Natural killer cell treated with Interleukin-12 subunit alpha and Interleukin-12 subunit beta and Interleukin-15 and Interleukin-18, amount 100 ng/mL, for 72 hours (primary cell): ENCODE measurements around the gene GRAP. TPM values are rescaled to one million over a fixed set of nuclear protein-coding genes. Genes with fewer than 3 reads are reported as not detected.
A peak's percentile ranks its signal among the peaks of the same experiment; 100 is the strongest.

ENCODE experiments used
- ATAC-seq, 2 donors: fragments of 150-1000 bp; cut with Tn5 transposase in 1 of 2; sonication (Bioruptor Pico), chemical (Tn5 transposase) in 1 of 2; 2 replicates each; pipeline ENCODE4 v1.10.0; 2021
- DNase-seq: peaks from one replicate; pipeline ENCODE4 v3.0.0; 2022; ENCODE audit warnings: low spot score
- H3K27ac Mint-ChIP-seq, 2 donors: 1 replicate in 1 of 2; 2 replicates in 1 of 2; pipeline ENCODE4 v1.8.0; 2022; ENCODE audit warnings: mixed read lengths in 2 of 2, mild to moderate bottlenecking in 1 of 2, moderate library complexity in 1 of 2
- H3K27me3 Mint-ChIP-seq, 2 donors: 1 replicate in 1 of 2; 2 replicates in 1 of 2; pipeline ENCODE4 v1.8.0; 2022; ENCODE audit warnings: mixed read lengths in 2 of 2
- H3K36me3 Mint-ChIP-seq: one replicate; pipeline ENCODE4 v1.8.0; 2022; ENCODE audit warnings: mixed read lengths
- H3K4me1 Mint-ChIP-seq, 2 donors: 1 replicate in 1 of 2; 2 replicates in 1 of 2; pipeline ENCODE4 v1.8.0; 2022; ENCODE audit warnings: low read depth in 2 of 2, mixed read lengths in 2 of 2, mild to moderate bottlenecking in 1 of 2
- H3K4me3 Mint-ChIP-seq: one replicate; pipeline ENCODE4 v1.8.0; 2022; ENCODE audit warnings: mixed read lengths
- H3K9me3 Mint-ChIP-seq: 2 replicates; pipeline ENCODE4 v1.8.0; 2022; ENCODE audit warnings: mixed read lengths
- total RNA-seq, 2 donors: library from RNA; stranded (reverse); gene quantifications; one replicate each; pipeline ENCODE4 v1.2.3, GENCODE V29; 2022

Gene GRAP
- total RNA-seq, 2 donors from 2014 or later: 8.2 to 15.9 TPM

GRCh38 chr17:18996458-18996857 is 50.3 kb downstream of the GRAP start:
- no peak overlapping the region for H3K27ac Mint-ChIP-seq
- DNase-seq (no peak), ATAC-seq (no peak)

DNA sequence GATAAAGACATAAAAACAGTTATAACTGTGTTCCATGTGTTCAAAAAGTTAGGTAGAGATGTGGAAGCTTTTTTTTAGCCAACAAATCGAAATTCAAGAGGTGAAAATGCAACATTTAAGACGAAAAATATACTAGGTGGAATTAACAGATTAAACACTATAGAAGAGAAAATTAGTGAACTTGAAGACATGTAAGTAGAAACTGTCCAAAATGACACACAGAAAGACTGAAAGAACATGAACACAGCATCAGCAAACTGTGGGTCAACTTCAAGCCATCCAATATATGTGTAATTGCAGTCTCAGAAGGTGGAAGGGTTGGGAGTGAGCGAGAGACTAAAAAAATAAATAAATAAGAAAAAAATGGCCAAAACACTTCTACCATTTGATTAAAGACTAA is 51.5 kb downstream of the GRAP start:
- H3K4me1 Mint-ChIP-seq: peaks cover 18 to 20% of the 10 kb centered on the region in 2 donors
- ATAC-seq (no peak), DNase-seq (no peak)
- no peaks in the 10 kb centered on the region for H3K9me3 Mint-ChIP-seq
- peaks cover 0 to 4% of the 10 kb centered on the region in 2 donors for H3K27me3 Mint-ChIP-seq
- H3K4me3 Mint-ChIP-seq: no peak overlapping the region
- H3K36me3 Mint-ChIP-seq: peaks cover 13% of the 10 kb centered on the region
- H3K27ac Mint-ChIP-seq: no peak overlapping the region

More at GRCh38 chr17:18996458-18996857, 50.3 kb downstream of the GRAP start:
- Mint-ChIP-seq H3K4me3 (no peak overlapping the region), H3K4me1 (peaks cover 18 to 20% of the 10 kb centered on the region in 2 donors), H3K27me3 (peaks cover 0 to 4% of the 10 kb centered on the region in 2 donors), H3K9me3 (no peaks in the 10 kb centered on the region), H3K36me3 (peaks cover 13% of the 10 kb centered on the region)

DNA sequence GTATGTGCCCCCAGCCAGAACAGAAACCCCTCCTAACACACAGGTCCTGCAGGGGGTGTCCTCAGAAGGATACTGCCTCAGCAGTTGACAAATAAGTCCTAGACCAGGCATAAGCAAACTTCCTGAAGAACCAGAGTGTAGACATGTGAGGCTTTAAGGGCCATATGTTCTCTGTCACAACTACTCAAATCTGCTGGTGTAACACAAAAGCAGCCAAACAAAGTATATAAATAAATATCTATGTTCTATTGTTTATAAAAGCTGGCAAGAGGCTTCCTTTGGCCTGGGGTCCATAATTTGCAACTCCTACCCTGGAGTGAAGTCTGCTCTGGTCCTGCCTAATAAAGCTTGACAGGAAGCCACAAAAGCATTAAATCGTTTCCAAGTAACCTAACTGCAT is 52.1 kb downstream of the GRAP start:
- H3K9me3 Mint-ChIP-seq: no peaks in the 10 kb centered on the region
- ATAC-seq (no peak), DNase-seq (no peak)
- H3K27ac Mint-ChIP-seq: no peak overlapping the region
- peaks cover 13% of the 10 kb centered on the region for H3K36me3 Mint-ChIP-seq
- peaks cover 0 to 4% of the 10 kb centered on the region in 2 donors for H3K27me3 Mint-ChIP-seq
- no peak overlapping the region for H3K4me3 Mint-ChIP-seq
- peaks cover 18 to 20% of the 10 kb centered on the region in 2 donors for H3K4me1 Mint-ChIP-seq

DNA sequence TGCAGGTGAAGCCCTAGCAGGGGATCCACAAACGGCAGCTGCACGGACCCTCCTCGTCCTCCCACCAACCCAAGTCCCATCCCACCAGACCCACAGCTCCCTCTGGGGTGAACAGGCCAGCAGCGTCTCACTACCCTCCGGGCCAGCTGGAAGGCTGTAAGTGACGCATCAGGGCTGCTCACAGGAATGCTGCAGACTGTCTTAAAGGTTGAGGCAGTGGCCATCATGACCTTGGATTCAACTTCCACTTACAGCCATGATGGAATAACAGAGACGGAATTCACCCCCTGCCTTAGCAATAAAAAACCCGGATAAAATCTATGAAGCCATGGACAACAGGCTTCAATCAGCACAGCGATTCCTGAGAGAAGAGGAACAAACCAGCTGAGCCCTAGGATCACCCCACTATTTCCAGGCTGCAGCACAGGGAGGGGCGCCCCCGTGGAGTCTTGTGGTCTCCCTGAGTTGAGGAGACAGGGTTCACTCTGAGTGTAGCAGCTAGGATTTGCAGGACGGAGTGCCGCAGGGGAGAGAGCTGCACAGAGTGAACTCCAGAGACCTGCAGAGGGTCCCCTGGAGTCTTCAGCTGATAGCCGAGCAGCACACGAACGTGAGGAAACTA is 52.7 kb downstream of the GRAP start:
- Mint-ChIP-seq H3K4me1 (peaks cover 18 to 20% of the 10 kb centered on the region in 2 donors), H3K4me3 (peak overlapping the region; percentile 69), H3K9me3 (no peaks in the 10 kb centered on the region), H3K27me3 (peaks cover 0 to 4% of the 10 kb centered on the region in 2 donors), H3K36me3 (peaks cover 13% of the 10 kb centered on the region), H3K27ac (no peak overlapping the region)
- DNase-seq: no peak
- ATAC-seq: no peak

DNA sequence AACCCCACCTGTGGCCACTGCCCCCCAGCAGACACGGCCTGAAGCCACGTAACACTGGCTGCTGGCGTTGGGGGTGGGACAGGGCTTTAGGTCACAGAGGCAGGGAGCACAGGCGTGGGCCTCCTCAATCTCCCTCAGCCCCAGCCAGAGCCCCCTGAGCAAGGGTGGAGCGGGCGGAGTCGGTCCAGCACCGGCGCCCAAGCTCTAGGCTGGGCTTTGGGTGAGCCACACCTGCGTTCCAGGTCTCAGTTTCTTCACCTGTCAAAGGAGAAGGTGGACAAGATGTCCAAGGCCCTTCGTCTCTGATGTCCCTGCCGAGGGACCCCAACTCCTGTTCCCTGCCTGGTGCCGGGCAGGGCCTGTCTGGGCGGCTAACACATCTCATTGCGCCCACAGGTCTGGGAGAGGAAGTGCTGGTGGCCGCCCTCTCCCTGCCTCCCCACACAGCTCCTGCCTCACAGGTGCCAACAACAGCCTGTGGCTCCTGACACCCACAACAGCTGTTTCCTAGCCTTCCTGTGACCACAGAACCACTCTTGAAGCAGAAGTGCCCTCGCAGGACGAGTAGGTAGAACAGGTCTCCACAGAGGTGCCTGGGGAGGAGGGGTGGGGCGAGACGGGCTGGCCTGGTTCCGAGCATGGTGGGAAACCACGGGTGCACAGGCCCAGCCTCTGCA is 54.2 kb downstream of the GRAP start:
- ATAC-seq (peak; percentile 40 to 62), DNase-seq (no peak)
- Mint-ChIP-seq H3K27ac (no peak overlapping the region), H3K36me3 (peaks cover 13% of the 10 kb centered on the region), H3K4me3 (peak overlapping the region; percentile 69), H3K4me1 (peaks cover 18 to 20% of the 10 kb centered on the region in 2 donors), H3K9me3 (no peaks in the 10 kb centered on the region), H3K27me3 (peaks cover 0 to 4% of the 10 kb centered on the region in 2 donors)

DNA sequence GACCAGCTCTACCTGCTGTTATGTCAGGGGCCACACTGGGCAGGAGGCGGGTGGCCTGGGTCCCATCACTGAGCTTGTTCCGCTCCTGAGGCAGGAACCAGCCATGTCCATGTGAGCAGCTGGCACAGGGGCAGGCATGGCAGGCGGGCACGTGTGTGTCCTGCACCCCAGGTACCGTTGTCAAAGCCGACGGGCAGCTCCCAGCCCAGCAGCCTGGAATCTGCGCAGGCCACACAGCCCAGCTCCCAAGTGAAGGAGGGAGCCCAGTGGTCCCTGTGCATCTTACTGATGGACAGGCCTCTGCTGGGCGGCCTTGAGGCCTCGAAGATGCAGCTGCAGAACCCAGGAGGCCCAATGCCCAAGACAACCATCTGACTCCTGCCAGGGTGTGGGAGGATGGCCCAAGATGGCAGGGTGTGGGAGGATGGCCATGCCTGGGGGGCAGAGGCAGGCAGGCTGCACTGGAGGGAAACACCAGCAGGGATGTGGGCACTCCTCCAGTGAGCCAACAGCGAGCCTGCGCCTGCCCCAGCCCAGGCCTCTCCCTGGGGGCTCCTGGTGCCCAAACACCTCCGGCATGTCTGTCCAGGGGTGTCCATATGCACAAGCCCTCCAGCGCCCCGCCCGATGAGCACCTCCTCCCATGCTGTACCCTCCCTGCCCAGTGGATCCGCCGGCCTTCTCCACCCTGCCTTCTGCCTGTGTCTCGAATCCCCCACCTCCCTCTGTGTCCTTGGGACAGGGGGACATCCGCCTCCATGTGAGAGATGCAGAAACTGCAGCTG is 55.0 kb downstream of the GRAP start:
- ATAC-seq: no peak
- Mint-ChIP-seq H3K36me3 (peaks cover 13% of the 10 kb centered on the region), H3K27me3 (peaks cover 0 to 4% of the 10 kb centered on the region in 2 donors), H3K27ac (no peak overlapping the region), H3K9me3 (no peaks in the 10 kb centered on the region), H3K4me1 (peaks cover 18 to 20% of the 10 kb centered on the region in 2 donors), H3K4me3 (no peak overlapping the region)
- no peak for DNase-seq

- H3K9me3 Mint-ChIP-seq: no peaks in the 10 kb centered on the region
- ATAC-seq (no peak), DNase-seq (no peak)
- peaks cover 18 to 20% of the 10 kb centered on the region in 2 donors for H3K4me1 Mint-ChIP-seq
- peaks cover 6% of the 10 kb centered on the region for H3K36me3 Mint-ChIP-seq
- peak overlapping the region in 1 of 2 donors; percentile 15 for H3K27ac Mint-ChIP-seq
- H3K27me3 Mint-ChIP-seq: peaks cover 0 to 4% of the 10 kb centered on the region in 2 donors
- no peak overlapping the region for H3K4me3 Mint-ChIP-seq
Observed at GRCh38 chr17:18990331-18990730, 56.4 kb downstream of the GRAP start.

DNA sequence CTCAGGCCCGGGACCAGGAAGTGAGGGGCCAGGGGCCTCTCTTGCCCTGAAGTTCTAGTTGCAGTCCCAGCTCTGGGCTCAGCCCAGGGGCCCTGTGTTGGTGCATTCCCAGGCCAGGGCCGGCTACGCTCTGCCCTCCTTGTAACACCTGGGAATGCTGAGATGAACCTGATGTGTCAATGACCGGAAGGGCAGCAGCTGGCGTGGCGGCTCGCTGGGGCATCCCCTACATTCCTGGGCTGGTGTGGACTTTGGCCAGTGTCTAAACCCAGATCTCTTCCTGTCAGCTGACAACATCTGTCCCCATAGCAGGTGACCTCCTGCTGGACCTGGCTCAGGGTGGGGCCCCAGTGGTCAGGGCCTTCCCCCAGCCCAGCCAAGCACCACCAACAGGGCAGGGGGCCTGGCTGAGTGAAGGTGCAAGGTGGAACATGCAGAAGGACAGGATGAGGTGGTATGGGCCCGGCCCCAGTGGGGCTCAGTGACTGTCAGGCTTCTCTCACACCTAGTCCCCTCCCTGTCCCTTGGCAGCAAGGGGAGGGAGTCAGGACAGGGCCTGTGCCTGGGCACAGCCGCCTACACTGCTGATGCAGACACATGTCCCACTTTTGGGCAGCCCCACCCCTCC is 58.1 kb downstream of the GRAP start:
- ATAC-seq (no peak), DNase-seq (no peak)
- peaks cover 13 to 15% of the 10 kb centered on the region in 2 donors for H3K4me1 Mint-ChIP-seq
- no peak overlapping the region for H3K27ac Mint-ChIP-seq
- no peaks in the 10 kb centered on the region for H3K9me3 Mint-ChIP-seq
- no peaks in the 10 kb centered on the region for H3K36me3 Mint-ChIP-seq
- no peak overlapping the region for H3K4me3 Mint-ChIP-seq
- H3K27me3 Mint-ChIP-seq: no peaks in the 10 kb centered on the region

DNA sequence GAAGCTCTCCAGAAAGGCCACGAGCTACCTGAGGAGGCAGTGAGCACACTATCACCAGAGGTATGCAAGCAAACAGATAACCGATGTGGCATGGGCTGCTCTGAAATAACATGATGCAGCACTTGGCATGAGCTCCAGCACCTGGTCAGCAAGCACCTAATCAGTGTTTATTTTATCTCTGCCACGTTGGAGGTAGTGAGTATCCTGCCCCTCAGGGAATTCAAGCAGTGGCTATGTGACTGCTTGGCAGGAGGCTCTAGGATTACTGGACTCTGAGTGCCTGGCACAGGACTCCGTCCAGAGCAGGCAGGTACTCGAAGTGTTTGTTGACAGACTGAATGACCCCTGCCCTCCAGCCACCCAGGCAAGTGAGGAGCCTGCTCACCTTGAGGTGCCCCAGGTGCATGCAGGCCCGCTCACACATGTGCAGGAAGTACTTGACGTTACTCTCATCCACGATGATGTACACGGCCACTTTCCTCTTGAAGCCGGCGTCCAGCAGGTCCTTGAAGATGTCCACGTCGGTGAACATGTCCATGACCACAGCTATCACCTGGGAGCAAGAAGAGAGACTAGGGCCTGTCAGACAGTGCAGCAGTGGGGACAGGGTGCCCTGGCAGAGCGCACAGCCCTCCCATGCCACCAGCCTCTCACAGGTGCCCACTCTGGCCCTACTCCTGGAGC is 58.8 kb downstream of the GRAP start:
- Mint-ChIP-seq H3K4me3 (no peak overlapping the region), H3K36me3 (no peaks in the 10 kb centered on the region), H3K4me1 (peaks cover 6 to 8% of the 10 kb centered on the region in 2 donors), H3K27me3 (no peaks in the 10 kb centered on the region), H3K9me3 (no peaks in the 10 kb centered on the region), H3K27ac (no peak overlapping the region)
- DNase-seq: no peak
- no peak for ATAC-seq

DNA sequence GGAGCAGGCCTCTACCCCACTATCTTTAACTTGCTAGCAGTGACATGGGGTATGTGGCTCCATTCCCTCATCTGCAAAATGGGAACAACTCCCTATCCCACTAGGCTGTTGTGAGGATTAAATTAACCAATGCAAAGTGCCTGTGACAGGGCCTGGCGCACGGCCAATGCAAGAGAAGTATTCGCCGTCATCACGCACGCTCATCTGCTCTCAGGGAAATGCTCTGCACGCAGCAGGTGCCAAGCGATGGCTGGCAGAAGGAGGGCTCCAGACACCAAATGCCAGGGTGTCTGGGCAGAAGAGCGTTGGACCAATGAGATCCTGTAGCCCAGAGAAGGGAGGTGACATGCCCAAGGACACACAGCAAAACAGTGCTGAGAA is 59.5 kb downstream of the GRAP start:
- peaks cover 0 to under 1% of the 10 kb centered on the region in 2 donors for H3K4me1 Mint-ChIP-seq
- no peak overlapping the region for H3K4me3 Mint-ChIP-seq
- no peaks in the 10 kb centered on the region for H3K9me3 Mint-ChIP-seq
- ATAC-seq (no peak), DNase-seq (no peak)
- no peaks in the 10 kb centered on the region for H3K36me3 Mint-ChIP-seq
- no peak overlapping the region for H3K27ac Mint-ChIP-seq
- H3K27me3 Mint-ChIP-seq: no peaks in the 10 kb centered on the region

DNA sequence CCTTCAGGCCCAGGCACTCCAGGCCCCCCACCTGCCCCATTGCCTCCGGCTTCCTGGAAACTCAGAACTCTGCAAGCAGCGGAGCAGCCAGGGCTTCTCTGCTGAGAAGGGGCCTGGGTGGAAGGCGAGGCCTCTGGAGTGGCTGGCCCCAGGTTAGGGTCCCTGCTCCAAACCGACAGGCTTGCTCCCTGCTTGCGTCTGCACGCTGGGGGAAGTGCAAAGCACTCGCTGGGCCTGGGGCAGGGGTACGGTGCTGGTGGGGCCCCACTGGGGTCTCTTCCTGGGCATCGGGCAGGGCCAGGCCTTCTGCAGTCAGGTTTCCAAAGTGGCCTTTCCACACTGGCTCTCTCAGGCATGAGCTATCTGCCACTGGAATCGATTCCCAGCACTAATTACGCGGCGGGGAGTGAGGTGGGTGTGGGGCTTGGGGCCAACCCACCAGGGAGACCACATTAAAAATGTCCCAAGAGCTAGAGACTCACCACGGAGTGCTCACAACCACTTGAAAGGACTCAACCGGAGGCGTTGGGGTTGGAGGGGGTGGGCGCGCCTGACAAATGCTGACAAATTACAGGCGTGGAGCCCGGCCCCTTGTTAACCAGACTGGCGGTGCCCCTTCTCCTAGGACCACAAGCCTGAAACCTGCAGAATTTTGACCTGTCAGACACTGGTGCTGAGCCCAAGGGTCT is 60.1 kb downstream of the GRAP start:
- Mint-ChIP-seq H3K4me1 (no peaks in the 10 kb centered on the region), H3K36me3 (no peaks in the 10 kb centered on the region)
- ATAC-seq: no peak

GRCh38 chr17:18985475-18985874 is 61.3 kb downstream of the GRAP start:
- H3K27me3 Mint-ChIP-seq: no peaks in the 10 kb centered on the region
- DNase-seq (no peak), ATAC-seq (no peak)
- H3K4me1 Mint-ChIP-seq: no peaks in the 10 kb centered on the region
- H3K27ac Mint-ChIP-seq: no peak overlapping the region
- no peaks in the 10 kb centered on the region for H3K36me3 Mint-ChIP-seq
- no peaks in the 10 kb centered on the region for H3K9me3 Mint-ChIP-seq
- no peak overlapping the region for H3K4me3 Mint-ChIP-seq

More for the DNA sequence above, 60.1 kb downstream of the GRAP start:
- Mint-ChIP-seq H3K4me3 (no peak overlapping the region), H3K27ac (no peak overlapping the region), H3K9me3 (no peaks in the 10 kb centered on the region), H3K27me3 (no peaks in the 10 kb centered on the region)
- no peak for DNase-seq
